ENCODE results near the gene RAP1GAP. TPM values are rescaled to one million over a fixed set of nuclear protein-coding genes. Genes with fewer than 3 reads are reported as not detected.

The RAP1GAP gene
- polyA plus RNA-seq, 3 donors = 0.04 TPM; not detected in 2

GRCh38 chr1:21584096-21584495, 85.1 kb downstream of the RAP1GAP start:
- H3K4me3 ChIP-seq (replicated peaks in 1 of 3; ENCODE audit: low read depth in 2 of 3, low read length in 3 of 3) = no peak overlapping the region
- H3K36me3 ChIP-seq (replicated peaks in 1 of 2; ENCODE audit: control insufficient read depth in 1 of 2, insufficient read depth in 2 of 2, low read length in 2 of 2) = no peaks in the 10 kb centered on the region
- no peak overlapping the region for H3K4me2 ChIP-seq (replicated peaks; ENCODE audit: extremely low read depth, low read length, poor library complexity, severe bottlenecking)
- H3K27ac ChIP-seq (ENCODE audit: low read depth in 1 of 2, low read length in 2 of 2) = no peak overlapping the region
- intact Hi-C loops (cut with micrococcal nuclease) = no loop called here
- H3K9me3 ChIP-seq (replicated peaks in 1 of 2; ENCODE audit: control insufficient read depth in 1 of 2, insufficient read depth in 1 of 2, low read length in 2 of 2) = no peaks in the 10 kb centered on the region
- no peak overlapping the region for H3K4me3 Mint-ChIP-seq
- peaks cover 7 to 15% (median 8%) of the 10 kb centered on the region in 3 donors for H3K27me3 Mint-ChIP-seq (ENCODE audit: low read depth in 3 of 3)
- WGBS (ENCODE audit: insufficient coverage) = 76% methylated on average over 5 of the region's 10 CpGs
- H3K27ac Mint-ChIP-seq = no peak overlapping the region
- H2AFZ ChIP-seq (ENCODE audit: insufficient read depth, low read depth, low read length, poor library complexity, severe bottlenecking) = no peak overlapping the region
- no peaks in the 10 kb centered on the region for H3K27me3 ChIP-seq (ENCODE audit: control insufficient read depth in 2 of 2, insufficient read depth in 2 of 2, low read length in 2 of 2)
- no peaks in the 10 kb centered on the region for H3K79me2 ChIP-seq (ENCODE audit: insufficient read depth, low read length)
- no peaks in the 10 kb centered on the region for H3K36me3 Mint-ChIP-seq
- H3K4me1 ChIP-seq (ENCODE audit: control insufficient read depth in 1 of 2, insufficient read depth in 2 of 2, low read length in 2 of 2) = peaks cover 3 to 10% of the 10 kb centered on the region in 2 donors
- no peak for DNase-seq
- no peak for TF ChIP-seq CTCF (IDR thresholded peaks at IDR 0.05)
- H4K20me1 ChIP-seq (ENCODE audit: insufficient read depth, low read length) = no peaks in the 10 kb centered on the region
- peaks cover 8% of the 10 kb centered on the region for H3K4me1 Mint-ChIP-seq
- no peak overlapping the region for H3K9ac ChIP-seq (ENCODE audit: insufficient read depth, low read length, poor library complexity, severe bottlenecking)
- no peaks in the 10 kb centered on the region for H3K9me3 Mint-ChIP-seq

- no peak overlapping the region for H3K4me3 ChIP-seq (replicated peaks in 1 of 3; ENCODE audit: low read depth in 2 of 3, low read length in 3 of 3)
- no peak overlapping the region for H2AFZ ChIP-seq (ENCODE audit: insufficient read depth, low read depth, low read length, poor library complexity, severe bottlenecking)
- Mint-ChIP-seq H3K27ac (no peak overlapping the region), H3K4me1 (peaks cover 8% of the 10 kb centered on the region), H3K4me3 (no peak overlapping the region), H3K27me3 (ENCODE audit: low read depth in 3 of 3) (peaks cover 15 to 19% (median 15%) of the 10 kb centered on the region in 3 donors), H3K36me3 (no peaks in the 10 kb centered on the region), H3K9me3 (peaks cover 0 to 2% (median 0%) of the 10 kb centered on the region in 7 donors)
- no peaks in the 10 kb centered on the region for H4K20me1 ChIP-seq (ENCODE audit: insufficient read depth, low read length)
- H3K79me2 ChIP-seq (ENCODE audit: insufficient read depth, low read length) = no peaks in the 10 kb centered on the region
- no peaks in the 10 kb centered on the region for H3K9me3 ChIP-seq (replicated peaks in 1 of 2; ENCODE audit: control insufficient read depth in 1 of 2, insufficient read depth in 1 of 2, low read length in 2 of 2)
- H3K27ac ChIP-seq (ENCODE audit: low read depth in 1 of 2, low read length in 2 of 2) = no peak overlapping the region
- intact Hi-C loops (cut with micrococcal nuclease) = no loop called here
- peaks cover 3 to 10% of the 10 kb centered on the region in 2 donors for H3K4me1 ChIP-seq (ENCODE audit: control insufficient read depth in 1 of 2, insufficient read depth in 2 of 2, low read length in 2 of 2)
- no peak overlapping the region for H3K9ac ChIP-seq (ENCODE audit: insufficient read depth, low read length, poor library complexity, severe bottlenecking)
- H3K36me3 ChIP-seq (replicated peaks in 1 of 2; ENCODE audit: control insufficient read depth in 1 of 2, insufficient read depth in 2 of 2, low read length in 2 of 2) = no peaks in the 10 kb centered on the region
- peaks cover 0 to 7% of the 10 kb centered on the region in 2 donors for H3K27me3 ChIP-seq (ENCODE audit: control insufficient read depth in 2 of 2, insufficient read depth in 2 of 2, low read length in 2 of 2)
- no peak overlapping the region for H3K4me2 ChIP-seq (replicated peaks; ENCODE audit: extremely low read depth, low read length, poor library complexity, severe bottlenecking)
- DNase-seq = no peak
- TF ChIP-seq CTCF (IDR thresholded peaks at IDR 0.05) = no peak
- WGBS (ENCODE audit: insufficient coverage) = 67% methylated on average over 3 of the region's 3 CpGs
These were observed 89.4 kb downstream of the RAP1GAP start for GRCh38 chr1:21579791-21580190.
